Suprapubic skin (tissue), 3 donors: ENCODE results near the gene HMX3.

Source experiments
- POLR2A ChIP-seq, 2 donors: fragments of 450-650 bp; IDR thresholded peaks; one replicate each; pipeline ENCODE4 v1.6.1; 2017; ENCODE audit warnings: antibody characterized with exemption in 2 of 2, mild to moderate bottlenecking in 2 of 2, moderate library complexity in 2 of 2
- TF ChIP-seq, protein P1 (sequence below), 2 donors: fragments of 200-600 bp in 1 of 2; fragments of 450-650 bp in 1 of 2; sonication (generic) in 1 of 2; IDR thresholded peaks; one replicate each; pipeline ENCODE4 v1.5.1; 2016 to 2019; ENCODE audit warnings: antibody characterized with exemption in 2 of 2, mild to moderate bottlenecking in 1 of 2, moderate library complexity in 1 of 2

DNA sequence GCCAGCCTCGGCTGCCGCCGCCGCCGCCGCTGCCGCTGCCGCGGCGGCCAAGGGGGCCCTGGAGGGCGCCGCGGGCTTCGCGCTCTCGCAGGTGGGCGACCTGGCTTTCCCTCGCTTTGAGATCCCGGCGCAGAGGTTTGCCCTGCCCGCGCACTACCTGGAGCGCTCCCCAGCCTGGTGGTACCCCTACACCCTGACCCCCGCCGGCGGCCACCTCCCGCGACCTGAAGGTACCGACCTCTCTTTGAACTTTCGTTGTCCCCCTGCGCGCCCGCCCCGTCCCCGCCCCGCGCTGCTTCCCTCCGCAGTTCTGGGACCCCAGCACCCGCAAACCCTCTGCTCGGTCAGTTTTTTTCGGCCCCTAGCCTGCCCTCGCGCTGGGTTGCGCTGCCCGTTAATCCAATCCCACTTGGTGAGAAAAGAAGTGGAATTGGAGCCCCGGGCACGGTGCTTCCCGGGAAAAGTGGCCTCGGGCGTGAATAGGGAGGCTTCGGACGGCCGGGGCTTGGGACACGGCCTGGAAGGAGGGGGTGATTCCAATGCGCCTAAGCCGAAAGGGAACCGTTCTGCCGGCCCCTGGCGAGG is 543 bp downstream of the HMX3 start:
- TF ChIP-seq, protein P1, sequence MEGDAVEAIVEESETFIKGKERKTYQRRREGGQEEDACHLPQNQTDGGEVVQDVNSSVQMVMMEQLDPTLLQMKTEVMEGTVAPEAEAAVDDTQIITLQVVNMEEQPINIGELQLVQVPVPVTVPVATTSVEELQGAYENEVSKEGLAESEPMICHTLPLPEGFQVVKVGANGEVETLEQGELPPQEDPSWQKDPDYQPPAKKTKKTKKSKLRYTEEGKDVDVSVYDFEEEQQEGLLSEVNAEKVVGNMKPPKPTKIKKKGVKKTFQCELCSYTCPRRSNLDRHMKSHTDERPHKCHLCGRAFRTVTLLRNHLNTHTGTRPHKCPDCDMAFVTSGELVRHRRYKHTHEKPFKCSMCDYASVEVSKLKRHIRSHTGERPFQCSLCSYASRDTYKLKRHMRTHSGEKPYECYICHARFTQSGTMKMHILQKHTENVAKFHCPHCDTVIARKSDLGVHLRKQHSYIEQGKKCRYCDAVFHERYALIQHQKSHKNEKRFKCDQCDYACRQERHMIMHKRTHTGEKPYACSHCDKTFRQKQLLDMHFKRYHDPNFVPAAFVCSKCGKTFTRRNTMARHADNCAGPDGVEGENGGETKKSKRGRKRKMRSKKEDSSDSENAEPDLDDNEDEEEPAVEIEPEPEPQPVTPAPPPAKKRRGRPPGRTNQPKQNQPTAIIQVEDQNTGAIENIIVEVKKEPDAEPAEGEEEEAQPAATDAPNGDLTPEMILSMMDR (IDR thresholded peaks at IDR 0.05) = no peak
- TF ChIP-seq POLR2A (IDR thresholded peaks at IDR 0.05) = no peak
